NCI-H1417 treated with DMSO at 0.1 percent for 48 hours (cell line): ENCODE data around the gene WDR5.

Source experiments
- DNase-seq: peaks from one replicate; lab custom pipeline; 2025; lab: John Stamatoyannopoulos, UW

WDR5 gene

DNA sequence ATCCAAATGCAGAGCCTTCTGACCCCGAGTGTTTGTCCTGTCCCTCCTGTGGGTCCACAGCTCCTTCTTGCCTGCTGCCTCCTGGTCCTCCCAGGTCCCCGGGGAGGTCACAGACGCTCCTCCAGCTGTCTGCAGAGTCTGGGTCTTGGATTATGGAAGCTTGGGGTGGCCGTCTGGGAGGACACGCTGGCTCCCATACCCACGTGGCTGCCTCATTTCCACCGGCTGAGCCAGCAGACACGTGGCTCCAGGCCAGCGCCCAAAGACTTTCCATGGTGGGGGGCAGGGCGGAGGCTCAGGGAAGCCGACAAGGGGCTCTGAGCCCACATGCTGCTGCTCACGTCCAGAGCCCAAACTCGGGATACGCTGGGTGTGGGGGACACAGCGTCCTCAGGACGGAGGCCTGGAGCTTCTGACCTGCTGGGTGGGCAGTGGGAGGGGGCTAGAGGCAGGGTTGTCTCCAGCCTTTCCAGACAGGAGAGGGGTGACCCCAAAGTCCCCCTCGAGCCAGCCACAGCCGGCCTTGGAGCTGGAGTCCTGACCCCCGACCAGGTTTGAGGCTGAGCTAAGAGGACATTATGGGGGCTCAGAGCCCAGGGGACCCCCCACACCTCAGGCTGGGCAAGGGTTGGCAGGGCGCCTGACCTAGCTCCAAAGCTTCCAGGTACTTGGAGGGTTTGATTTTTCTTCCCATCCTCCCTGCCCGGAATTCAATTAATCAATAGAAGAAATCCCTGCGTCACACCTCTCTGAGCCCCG is 52.7 kb downstream of the WDR5 start:
- no peak for DNase-seq

DNA sequence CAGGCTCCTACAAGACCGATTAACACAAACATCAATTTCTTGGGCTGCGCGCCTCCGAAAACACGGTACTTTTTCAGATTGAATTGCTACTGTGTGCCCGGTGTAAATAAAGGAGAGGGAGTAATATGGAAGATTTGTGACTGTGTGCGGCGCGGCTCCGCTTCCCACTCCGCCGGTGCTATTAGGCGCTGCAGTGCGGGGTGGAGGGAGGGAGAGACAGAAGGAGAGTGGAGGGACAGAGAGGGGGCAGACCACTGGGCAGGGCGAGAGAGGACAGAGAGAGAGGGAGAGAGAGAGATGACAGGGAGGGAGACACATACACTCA is 53.2 kb downstream of the WDR5 start:
- no peak for DNase-seq

DNA sequence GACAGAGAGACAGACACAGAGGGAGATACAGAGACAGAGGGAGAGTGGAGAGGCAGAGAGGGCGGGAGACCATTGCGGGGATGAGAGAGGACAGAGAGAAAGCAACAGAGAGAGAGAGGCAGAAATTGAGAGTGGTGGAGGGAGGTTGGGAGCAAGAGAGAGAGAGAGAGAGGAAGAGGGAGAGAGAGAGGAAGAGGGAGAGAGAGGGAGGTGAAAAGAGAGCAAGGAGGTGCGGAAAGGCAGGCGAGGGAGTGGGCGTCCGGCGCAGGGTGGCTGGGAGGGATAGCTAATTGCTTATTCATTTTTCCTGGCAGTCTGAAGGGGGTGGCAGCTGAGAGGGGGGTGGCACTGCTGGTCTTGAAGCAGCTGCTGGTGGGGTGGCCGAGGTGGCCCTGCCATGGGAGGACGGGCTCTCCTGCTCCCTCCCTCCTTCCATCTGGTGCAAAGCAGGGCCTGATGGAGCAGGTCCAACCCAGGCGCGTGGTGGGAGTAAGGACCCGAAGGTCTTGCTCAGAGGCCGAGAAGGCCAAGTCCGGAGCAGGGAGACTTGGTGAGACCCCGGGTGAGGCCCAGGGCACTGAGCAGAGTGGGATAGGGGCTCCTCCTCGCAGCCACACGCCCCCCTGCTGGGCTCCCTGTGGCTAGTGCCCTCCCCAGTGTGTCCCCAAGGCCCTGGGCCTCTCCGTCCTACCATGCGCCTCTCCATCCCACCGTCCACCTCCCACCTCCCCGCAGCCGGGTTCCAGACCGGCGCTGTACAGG is 53.8 kb downstream of the WDR5 start:
- DNase-seq, result no peak

DNA sequence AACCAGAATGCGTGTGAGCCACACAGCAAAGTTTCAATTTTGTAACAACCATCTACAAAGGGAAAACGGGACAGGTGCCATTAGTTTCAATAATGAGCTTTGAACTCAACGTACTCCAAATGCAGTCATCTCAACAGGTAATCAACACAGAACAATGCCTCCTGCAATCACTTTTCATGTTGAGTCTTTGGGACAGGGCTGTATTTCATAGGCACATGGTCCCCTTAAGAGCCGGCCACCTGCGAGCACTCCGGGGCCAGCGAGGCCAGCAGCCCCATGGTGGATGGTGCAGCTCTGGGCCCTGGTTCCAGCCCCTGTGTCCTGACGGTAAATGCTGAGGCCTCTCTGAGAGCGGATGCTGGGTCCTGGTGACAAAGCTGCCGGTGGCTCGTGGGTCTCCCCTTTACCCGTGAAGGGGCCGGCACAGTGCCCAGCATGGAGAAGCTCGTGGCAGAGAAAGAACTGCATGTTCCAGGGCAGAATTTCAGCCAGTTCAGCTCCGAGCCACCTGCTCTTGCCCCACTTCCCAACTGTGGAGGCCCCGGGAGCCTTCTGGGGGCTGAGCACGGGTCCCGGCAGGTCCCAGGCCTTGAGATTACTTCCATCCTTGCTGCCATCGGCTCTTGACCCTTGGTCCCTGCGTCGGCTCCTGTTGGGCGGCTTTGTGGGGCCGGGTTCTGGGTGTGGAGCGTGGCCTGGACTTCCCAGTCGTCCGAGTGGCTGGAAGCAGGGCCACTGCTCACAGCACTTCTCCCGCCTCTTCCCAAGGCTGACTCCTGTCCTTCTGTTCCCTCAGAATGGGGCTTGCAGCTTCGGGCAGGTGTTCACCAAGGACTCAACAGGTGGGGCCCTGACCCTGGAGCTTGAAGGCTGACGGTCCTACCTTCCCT is 54.6 kb downstream of the WDR5 start:
- DNase-seq, result no peak

DNA sequence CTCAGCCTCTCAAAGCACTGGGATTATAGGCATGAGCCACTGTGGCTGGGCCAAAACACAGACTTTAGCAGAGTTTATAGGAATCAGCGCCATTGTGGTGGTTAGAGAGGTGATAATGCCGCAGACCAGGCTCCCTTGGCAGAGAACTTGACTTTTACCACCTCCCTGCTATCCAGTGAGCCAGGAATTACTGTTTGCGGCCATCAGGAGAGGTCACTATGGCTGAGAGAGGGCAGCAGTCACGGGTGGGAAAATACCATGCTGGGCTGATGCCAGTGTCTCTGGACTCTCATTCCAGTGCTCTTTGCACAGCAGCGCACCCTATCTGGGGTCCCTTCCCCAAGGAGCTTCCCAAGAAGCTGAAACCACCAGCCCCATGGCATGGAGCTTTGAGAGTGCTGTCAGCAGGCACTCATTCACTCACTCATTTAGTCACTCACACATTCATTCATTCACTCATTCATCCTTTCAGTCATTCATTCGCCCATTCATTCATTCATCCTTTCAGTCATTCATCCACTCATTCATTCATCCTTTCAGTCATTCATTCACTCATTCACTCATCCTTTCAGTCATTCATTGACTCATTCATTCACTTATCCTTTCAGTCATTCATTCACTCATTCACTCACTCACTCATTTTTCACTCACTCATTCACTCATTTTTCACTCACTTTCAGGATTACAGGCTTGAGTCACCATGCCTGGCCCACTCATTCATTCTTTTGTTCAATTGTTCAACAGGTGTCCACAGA is 55.8 kb downstream of the WDR5 start:
- no peak for DNase-seq

DNA sequence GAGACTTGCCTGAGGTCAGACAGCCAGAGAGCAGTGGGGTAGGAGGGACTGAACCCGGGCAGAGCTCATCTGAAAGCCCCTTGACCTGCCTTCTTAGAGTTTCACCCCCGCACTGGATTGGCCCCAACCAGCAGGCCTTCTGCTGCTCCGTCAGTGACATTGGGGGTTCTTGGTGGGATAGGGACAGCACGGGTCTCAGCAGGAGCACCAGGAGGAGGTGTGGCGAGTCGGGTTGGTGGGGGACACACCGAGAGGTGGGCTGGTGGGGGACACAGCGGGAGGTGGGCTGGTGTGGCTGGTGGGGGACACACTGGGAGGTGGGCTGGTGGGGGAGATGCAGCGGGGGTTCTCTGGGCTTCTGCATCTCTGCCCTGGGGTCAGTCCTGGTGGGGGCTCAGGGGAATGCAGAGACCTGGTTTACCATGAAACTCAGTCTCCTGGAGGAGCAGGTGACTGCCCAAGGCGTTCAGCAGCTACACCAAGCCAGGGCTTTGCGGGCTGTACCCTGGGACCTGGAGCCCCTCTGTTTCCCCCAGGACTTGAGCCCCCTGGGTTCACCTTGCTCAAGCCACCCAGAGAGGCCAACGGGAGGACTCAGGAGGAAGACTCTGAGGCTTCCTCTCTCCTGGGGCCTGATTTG is 56.5 kb downstream of the WDR5 start:
- DNase-seq, result no peak

DNA sequence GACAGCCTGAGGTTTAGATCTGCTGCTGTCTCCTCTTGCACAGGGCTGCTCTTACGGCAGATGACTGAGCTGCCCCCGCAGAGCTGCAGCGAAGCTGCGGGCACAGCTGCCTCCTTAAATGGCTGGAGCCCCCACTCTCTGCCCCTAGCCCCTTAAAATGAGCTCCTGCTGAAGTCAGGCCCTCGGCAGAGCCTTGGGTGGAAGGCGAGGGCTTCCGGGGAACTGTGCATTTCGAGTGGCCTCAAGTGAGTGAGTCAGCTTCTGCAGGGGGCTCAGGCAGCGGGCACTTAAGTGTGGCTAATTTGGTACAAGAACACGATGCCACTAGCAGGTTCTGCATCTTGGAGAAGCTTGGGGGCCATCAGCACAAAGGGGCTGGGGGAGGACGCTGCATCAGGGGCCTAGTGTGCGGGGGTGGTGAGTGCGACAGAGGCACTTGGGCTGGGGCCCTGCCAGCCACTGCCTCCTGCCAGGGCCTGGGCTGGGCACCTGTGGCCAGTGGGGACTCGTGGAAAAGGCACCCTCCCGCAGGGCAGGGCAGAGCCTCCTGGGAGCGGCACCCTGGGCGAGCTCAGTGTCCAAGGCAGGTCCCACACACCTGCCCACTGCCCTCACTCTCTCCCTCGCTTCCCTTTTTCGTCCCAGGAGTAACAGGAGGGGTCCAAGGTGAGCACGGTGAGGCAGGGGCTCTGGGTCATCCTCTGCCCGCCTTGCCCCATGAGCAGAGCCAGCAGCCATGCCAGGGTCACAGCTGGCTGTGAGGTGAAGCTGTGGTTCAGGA is 57.3 kb downstream of the WDR5 start:
- DNase-seq, result no peak

DNA sequence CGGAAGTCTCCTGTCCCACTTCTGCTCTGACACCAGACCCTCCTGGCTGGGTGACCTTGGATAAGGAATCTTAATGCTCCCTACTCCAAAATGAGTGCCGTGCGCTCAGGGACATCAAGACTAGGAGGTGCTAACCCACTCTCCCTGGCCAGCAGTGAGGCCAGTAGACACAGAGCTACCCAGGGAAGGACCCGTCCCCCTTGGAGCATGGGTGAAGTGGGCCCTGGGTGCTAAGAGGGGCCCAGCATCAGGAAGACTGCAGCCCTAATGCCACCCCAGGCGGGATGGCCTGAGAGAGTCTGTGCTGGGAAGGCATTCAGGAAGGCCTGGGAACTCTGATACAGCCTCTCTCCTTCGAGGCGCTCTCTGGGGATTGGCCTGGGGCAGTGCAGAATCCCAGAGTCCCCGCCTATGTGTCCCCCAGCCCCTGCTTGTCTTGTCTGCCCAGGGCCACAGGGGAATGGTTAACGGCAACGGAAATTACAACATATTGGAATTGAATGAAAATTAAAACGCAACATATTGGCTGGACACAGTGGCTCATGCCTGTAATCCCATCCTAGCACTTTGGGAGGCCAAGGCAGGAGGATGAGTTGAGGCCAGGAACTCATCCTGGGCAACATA is 58.1 kb downstream of the WDR5 start:
- DNase-seq, result no peak

DNA sequence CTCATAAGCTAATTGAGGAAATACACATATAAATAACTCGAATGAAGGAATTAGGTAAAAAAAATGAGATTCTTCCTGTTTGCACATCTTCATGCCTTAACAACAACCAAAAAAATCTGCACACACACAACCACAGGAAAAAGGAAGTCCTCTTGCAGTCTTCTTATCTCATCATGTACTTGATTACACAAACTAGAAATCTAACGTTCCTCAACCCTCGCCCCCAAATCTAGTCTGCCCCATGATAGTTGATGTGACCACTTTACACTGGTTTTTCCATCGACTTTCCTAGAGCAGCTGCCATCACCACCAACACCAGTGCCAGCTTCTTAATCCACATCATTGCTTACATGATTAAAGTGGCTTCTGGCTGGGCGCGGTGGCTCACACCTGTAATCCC is 59.7 kb downstream of the WDR5 start:
- DNase-seq, result no peak

DNA sequence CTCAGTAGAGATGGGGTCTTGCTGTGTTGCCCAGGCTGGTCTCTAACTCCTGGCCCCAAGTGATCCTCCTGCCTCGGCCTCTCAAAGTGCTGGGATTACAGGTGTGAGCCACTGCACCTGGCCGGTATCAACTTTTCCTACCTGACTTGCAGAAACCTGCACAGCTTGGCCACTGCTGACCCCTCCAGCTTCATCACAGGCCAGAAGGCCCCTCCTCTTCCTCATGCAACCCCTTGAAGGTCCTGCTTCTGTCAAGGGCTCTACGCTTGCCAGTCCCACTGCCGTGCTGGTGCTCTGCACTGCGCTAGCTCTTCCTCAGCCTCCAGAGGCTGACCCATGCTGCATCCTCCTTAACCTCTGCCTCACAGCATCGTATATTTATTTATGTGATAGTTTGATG is 61.0 kb downstream of the WDR5 start:
- no peak for DNase-seq

DNA sequence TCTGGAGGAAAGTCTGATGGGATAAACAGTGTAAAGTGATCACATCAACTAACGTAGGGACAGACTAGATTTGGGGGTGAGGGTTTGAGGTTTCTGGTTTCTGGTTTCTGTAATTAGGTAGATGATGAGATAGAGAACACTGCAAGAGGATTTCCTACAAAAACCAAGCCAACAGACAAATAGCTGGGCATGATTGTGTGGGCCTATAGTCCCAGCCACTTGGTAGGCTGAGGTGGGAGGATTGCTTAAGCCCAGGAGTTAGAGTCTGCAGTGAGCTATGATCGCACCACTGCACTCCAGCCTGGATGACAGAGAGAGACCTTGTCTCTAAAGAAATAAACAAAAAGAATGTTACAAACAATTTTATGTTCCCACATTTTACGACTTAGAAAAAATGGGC is 62.9 kb downstream of the WDR5 start:
- DNase-seq, result no peak

DNA sequence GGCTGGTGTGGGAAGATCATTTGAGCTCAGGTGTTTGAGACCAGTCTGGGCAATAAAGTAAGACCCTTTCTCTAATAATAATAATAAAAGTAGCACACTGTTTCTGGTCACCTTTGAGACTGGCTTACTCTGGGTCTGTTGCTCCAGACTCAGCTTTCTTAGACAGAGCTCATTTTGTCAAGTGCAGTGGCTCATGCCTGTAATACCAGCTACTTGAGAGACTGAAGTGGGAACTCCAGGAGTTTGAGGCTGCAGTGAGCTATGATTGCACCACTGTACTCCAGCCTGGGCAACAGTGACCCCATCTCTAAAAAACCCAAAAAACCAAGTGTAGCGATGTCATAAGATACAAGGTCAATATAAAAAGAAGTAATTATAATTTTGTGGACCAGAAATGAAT is 64.8 kb downstream of the WDR5 start:
- no peak for DNase-seq

DNA sequence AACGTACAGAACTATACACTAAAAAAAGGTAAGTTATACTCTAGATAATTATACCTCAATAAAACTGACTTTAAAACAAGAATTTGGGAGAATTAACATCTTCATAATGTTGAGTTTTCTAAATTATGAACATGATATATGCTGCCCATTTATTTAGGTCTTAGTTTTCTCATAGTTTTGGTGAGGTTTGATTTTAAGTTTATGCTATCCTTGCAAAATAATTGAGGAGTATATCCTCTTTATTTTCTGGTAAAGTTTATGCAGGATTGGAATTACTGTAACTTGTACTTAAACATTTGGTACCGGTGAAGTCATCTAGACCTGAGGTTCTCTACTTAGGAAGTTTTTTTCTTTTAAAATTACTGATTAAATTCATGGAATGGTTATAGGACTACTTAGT is 67.3 kb downstream of the WDR5 start:
- no peak for DNase-seq

DNA sequence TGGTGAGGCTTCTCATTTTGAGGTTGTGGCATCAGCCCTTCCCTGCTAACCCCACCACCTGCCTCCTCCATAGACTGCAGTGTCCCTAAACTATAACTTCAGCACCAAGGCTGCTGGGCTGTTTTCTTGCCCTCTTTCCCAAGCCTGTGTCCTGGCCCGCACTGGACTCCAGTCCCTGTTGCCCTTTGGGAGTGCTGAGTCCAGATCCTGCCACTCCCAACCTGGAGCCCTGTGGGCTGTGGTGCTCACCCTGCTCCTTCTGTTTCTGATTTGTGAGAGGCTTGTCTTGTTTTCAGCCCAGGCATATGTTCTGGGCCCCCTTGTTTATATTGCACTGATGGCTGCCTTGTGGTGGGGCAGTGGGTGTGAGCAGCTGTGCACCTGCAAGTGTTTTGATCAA is 68.2 kb downstream of the WDR5 start:
- DNase-seq, result no peak

DNA sequence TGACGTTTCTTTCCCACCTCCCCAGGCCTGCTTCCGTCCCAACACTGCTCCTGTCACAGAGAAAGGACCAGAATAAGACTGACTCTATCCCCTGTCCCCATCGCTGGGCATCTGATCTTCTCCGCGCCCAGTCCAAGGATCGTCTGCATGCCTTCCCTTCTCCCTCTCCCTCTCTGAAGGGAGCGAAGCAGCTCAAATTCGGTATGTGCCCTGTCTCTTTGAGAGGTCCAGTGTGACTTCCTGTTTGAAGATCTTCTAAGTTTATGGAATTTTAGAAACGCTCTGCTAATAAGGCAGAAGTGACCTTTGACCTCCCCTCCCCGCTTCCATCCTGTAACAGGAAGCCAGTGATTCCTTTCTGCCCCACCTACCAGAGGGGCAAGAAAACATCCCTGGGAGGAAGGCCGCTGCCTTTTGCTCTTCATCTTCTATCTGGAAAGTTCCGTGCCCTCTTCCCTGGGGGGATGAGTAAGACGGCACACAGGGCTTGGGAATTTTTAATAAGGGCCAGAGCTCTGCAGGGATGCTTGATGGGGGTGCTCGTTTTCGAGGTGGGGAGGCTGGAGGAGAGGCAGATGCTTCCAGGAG is 69.2 kb downstream of the WDR5 start:
- no peak for DNase-seq

DNA sequence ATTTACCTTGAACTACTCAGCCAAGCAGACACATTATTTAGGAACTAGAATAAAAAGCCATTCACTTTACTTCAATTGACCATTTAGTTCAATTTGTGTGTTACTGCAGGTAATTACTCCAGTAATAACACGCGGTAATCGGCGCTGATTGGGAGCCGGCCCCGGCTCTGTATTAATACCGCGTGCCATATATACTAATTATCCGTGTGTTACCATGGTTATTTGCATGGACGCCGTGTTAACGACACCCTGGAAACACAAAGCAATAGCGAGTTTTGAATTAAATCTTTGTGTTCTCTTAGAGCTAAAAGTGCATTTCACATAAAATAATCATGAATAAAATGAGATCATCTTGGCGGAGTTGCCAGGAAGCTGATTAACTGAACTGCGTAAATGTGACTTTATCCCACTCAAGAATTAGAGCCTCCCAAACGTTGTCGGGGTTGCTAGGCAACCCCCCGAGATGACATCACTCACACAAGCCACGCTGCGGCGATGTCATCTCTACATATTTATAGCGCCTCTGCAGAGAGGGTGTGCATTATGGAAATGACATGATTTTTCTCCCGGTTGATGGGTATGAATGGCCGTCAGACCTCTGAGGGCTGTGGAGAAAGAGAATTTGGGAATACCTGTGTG is 69.9 kb downstream of the WDR5 start:
- DNase-seq, result peak; percentile 72

DNA sequence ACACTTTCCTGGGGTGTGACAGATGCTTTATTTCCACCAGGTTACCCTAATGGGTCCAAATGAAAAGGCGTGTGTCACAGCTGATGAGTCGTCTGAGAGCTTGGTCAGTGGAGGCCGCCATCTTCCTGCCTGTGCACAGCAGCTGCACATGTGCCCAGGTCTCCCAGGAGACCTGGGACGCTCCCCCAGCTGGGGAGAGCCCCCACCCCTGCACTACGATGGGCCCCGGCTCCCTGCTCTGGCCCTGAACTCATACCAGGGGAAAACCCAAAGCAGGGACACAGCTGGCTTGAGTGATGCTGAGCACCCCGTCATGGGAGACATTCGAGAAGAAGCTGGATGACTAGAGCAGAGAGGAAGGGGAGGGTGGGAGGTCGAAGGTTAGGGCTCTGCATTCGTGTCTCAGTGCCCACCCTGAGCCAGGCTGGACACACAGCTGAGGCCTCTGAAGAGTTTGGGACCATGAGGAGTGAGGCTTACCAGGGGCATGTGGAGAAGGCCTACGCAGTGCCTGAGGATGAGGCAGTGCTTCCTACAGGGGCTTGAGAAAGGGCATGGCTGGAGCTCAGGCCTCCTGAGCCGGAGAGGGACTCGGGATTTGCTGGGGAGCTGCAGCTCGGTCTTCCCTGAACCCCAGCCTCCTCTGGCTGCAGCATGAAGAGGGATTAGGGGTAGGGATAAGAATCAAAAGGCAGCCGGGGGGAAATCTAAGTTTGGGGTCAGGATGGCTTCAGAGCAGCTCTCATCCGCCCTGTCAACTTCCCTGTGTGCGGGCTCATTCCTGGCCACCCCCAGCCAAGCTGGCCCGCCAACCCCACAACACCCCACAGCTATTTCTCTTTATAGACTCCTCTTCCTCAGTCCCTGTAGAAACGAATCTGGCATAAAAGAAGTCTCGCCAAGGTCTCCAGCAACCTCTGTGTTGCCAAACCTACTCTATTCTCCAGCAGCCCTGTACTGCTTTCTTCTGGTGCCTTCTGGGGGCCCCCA is 70.7 kb downstream of the WDR5 start:
- no peak for DNase-seq

DNA sequence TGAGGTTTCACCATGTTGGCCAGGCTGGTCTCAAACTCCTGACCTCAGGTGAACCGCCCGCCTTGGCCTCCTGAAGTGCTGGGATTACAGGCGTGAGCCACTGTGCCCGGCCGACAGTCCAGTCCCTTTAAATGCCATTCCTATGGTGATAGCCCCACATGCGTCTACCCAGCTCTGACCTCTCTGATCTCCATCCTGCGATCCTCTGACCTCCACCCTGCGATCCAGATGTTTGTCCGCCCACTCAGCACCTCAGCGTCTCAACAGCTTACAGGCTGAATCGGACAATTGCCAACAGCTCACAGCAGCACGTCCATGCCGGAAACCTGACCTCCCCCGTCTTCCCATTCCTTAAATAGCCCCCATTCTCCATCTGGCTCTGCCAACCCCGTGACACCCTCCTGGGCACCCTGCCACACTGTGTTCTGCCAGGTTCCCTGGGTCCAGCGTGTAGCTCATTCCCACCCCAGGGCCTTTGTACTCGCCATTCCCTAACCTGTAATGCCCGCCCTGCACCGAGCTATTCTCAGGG is 72.5 kb downstream of the WDR5 start:
- DNase-seq, result no peak
